GM18505 (cell line): Measurements from ENCODE around the gene PTPN23.

ENCODE experiments used
- ATAC-seq: cut with Tn5 transposase; IDR thresholded peaks from one replicate; pipeline ENCODE4 v1.9.1; 2021; ENCODE audit not compliant: unreplicated experiment
- POLR2A ChIP-seq: IDR thresholded peaks from 4 replicates; pipeline ENCODE4 v1.6.1; 2011; ENCODE audit warnings: borderline replicate concordance; ENCODE audit not compliant: insufficient read depth, insufficient read length; ENCODE audit errors: extremely low read depth

The PTPN23 gene

DNA sequence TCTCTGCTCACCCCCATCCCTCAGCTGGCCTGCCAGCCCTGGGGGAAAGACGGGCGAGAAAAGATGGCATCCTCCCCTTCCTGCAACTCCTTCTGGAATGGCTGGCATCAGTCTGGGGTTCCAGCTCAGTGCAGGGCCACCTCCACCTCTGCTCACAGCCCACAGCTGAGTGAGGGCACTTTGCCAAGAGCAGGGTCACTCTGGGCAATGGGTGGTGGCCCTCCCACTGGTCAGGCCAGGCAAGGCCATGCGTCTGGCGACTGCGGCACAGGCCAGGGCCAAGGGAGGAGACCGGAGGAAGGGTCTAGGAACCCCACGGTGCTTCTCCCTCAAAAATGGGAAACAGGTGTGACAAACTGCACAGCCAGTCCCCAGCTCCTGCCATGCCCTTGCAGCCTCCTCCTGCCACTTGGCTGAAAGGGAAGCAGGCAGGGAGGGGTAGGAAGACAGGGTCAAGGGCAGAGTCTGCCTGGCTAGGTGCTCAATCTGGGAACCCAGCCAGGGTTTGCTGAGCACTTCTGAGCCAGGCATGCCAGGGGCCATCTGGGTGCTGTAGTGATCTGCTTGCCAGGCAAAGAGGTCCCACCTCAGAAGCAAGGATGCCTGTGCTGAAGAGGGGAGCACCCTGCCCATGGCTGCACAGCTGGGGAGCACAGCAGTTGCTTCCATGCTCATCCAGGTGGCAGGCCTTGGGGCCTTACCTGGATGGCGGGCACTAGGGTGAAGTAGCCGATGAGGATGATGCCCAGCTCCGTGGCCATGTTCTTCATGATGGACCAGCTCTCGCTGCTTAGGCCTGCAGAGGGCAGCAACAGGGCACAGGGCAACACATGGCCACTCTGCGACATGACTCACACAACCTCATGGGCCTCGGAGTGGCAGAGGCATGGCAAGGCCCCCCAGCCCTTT lies 41.2 kb downstream of the PTPN23 start:
- ATAC-seq = no peak
- TF ChIP-seq POLR2A = no peak

DNA sequence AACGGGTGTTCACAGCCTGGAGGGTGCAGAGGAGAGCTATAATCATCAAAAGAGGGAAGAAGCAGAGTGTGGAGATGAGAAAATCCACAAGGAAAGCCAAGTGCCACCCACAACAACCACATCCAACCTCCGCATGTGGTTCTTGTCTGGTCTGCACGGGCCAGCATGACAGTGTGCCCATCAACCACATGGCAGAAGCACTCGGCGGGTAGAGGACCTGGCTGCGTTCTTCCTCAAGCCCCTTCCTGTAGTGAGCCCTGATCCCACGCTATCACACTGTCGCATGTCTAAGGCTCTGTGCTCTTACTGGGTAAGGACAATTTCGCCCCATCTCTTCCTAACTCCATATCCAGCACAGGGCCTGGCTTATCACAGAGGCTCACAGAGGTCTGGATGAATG lies 41.9 kb downstream of the PTPN23 start:
- ATAC-seq = no peak
- no peak for TF ChIP-seq POLR2A

DNA sequence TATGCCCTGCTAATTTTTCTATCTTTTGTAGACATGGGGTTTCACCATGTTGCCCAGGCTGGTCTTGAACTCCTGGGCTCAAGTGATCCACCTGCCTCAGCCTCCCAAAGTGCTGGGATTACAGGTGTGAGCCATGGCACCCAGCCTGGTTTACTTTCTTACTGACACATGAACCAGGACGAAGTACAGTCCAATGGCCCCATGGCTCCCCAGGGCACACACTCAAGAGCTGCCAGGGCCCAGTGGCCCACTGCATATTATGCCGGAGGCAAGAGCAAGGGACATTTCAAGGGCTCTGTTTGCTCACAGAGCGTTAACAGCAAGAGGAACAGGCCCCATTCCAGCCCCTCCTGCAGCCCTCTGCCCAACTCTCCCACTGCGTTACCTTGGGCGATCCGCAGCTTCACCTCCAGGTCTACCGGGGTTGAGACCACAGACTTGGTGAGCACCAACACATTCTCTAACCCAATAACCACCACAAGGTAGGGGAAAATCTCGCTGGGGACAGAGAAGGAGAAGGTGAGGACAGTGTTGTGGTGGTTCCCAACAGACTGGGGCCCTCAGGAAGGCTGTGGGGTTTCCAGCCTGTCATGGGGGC lies 42.8 kb downstream of the PTPN23 start:
- no peak for TF ChIP-seq POLR2A
- no peak for ATAC-seq

DNA sequence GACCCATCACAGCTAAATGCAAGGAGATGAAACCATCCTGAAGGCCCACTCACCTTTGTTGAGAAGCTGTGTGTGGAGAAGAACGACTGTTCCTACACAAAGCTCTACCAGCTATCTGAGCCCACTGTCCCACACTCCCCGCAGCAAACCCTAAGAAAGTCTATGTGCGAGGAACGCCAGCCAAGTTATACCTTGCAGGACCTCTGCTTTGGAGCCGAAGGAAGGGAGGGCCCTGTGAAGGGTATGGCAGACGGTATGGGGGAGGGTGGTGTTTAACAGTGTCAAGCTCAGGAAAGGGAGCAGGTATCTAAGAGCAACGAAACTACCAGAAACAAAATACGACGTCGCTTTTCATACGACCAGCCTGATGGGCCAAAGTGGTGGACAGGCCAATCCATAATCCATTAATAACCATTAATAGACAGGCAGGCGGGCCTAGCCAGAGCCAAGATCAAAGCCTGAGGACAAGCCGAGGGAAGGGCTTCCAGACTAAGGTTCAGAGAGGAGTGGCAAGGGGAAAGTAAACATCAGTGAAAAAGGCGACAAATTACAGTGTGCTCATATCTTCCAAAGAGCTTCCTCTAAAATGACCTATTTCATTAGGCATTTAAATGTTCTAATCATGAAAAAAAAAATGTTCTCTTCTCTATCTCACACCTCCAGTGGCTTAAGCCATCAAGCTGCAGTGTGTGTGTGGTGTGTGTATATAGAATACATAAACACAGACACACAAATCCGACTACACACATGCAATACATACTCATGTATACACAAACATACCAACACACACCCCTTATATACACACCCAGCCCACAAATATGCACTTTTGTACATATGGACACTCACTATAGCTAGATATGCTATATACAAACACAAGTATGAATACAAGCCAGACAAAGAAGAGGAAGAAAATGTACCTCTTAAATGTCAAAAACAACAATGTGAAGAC lies 43.9 kb downstream of the PTPN23 start:
- no peak for TF ChIP-seq POLR2A
- no peak for ATAC-seq

DNA sequence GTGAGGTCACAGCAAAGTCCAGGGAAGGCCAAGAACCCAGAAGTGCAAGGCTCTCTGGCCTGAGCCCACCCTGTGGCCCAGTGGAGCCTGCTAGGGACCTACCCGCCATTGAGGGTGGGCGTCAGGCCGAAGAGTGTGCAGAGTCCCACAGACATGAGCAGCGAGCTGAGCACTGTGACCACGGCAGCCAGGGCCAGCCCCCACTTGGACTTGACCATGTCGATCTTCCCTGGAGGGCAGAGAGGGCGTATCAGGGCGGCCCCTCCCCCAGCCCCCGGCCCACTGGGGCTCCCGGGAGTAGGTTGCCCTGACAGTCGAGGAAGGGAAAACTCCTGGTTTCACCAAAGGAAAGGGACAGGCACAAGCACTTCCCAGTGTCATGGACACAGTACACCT lies 44.6 kb downstream of the PTPN23 start:
- no peak for TF ChIP-seq POLR2A
- ATAC-seq = no peak

DNA sequence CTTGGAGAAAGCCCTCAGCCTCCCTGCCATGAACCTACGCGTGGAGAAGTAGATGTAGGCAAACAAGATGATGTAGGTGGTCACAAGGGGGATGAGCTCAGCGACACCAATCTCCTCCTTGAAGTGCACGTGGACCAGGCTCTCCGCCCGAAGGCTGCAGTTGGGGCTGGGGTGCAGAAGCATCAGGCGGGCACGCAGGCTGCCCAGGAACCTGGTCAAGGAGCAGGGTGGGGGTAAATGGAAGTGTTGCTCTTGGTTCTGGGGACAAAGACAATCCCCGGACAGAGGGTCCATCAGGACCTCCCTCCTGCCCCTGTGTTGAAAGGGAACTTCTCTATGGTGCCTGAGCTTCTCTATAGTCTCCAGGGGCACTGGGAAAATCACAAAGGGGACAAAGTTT lies 45.1 kb downstream of the PTPN23 start:
- ATAC-seq = no peak
- no peak for TF ChIP-seq POLR2A

DNA sequence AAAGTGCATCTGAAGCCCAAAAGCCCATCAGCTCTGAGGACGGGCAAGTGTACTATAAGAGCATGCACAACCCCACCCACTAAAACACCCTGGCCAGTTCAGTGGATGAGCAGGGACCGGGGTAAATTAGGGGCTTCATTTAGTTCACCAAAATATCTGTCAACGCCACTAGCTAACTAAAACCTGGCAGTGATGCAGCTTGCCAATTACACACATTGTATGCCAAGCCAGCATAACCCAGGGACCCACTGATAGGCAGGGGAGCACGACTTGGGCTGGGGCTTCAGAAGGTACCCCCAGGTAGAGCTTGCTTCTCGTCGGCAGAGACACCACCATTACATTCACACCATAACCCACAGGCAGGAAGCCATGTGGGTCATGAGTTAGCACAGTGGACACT lies 47.0 kb downstream of the PTPN23 start:
- ATAC-seq = no peak
- no peak for TF ChIP-seq POLR2A

DNA sequence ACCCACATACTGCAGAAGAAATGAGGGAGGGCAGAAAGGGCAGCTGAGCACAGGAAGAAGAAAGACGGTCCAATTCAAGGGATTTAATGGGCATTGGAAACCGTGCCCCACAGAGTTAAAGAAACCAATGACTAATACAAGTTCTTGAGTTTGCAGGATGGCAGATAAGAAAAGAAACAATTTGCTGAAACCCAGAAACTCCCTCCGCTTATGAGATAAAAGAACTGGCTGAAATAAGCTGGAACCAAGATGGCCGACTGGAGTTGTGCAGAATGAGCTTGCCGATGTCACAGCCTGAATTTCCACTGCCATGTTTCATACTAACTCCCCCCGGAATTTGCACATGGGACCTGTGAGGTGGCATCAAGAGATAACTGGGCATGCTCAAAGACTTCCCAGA lies 47.8 kb downstream of the PTPN23 start:
- no peak for ATAC-seq

DNA sequence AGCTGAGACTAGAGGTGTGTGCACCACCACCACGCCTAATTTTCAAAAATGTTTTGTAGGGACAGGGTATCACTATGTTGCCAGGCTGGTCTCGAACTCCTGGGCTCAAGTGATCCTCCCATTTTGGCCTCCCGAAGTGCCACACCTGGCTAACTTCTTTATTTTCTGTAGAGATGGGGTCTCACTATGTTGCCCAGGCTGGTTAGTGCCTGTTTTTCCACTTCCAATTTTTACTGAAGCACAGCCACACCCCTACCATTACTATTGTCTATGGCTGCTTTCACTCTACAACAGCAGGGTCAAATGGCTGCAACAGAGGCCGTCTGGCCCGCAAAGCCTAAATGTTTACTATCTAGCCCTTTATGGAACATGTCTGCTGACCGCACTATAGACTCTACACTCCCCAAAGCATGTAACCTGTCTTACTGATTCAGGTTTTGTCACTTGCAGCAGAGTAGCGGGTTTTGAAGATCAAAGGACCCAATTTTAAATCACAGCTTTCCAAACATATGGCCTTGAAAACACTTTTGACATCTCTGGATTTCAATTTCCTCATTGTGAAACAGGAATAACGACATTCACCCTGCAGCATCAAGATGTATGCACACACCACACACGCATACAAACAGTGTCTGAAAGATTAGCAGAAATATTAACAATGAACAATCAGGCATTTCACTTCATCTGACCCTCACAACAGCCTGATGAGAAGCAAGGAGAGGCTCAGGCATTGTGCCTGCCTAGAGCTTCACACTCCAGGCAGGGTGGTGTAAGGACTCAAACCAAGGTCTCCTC lies 48.9 kb downstream of the PTPN23 start:
- TF ChIP-seq POLR2A = no peak

More for the DNA sequence above, 47.8 kb downstream of the PTPN23 start:
- TF ChIP-seq POLR2A = no peak

DNA sequence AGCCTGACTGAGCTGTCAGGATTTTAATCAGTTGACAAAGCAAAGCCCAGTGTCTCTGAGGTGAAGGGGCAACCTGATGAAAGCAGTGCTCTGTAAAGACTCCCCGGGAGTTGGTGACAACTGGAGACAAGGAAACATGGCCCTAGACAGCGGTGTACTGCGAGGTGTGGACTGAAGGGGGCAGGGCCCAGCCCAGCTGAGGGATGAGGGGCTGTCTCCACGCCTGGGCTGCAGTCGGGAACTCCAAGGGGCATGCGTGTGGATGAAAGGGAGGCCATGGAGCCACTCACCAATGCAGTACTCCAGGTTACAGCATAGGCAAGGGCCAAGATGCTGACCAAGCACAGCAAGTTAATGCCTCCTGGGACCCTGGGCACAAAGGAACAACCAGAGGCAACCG lies 49.8 kb downstream of the PTPN23 start:
- TF ChIP-seq POLR2A = no peak
- ATAC-seq = no peak

More for the DNA sequence above, 48.9 kb downstream of the PTPN23 start:
- ATAC-seq = no peak

DNA sequence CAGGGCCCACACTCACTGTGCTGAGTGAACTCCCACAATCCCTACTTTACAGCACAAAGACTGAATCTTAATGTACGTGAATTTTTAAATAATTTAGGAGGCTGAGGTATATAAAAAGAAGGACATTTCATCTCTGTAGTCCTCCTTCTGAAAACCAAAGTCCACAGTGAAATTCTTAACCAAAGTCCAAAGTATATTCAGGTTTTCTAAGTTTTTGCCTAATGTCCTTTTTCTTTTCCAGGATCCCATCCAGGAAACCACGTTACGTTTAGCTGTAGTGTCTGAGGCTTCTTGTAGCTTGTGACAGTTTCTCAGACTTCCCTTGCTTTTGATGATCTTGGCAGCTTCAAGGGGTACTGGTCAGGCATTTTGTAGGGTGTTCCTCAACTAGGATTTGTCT lies 50.4 kb downstream of the PTPN23 start:
- TF ChIP-seq POLR2A = no peak
- no peak for ATAC-seq

DNA sequence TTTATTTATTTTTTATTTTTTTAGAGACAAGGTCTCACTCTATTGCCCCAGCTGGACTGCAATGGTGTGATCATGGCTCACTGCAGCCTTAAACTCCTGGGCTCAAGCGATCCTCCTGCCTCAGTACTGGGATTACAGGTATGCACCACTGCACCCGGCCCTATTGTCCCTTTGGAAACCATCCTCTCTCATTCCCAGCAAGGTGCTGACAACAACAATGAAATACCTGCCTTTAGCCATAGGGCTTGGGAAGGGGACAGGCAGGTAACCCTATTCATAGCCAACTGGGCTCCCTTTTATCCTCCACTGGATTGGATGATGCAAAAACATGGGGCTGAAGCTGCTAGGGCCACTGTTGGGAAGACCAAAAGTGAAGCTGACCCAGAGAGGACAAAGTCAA lies 51.9 kb downstream of the PTPN23 start:
- no peak for ATAC-seq
- TF ChIP-seq POLR2A = no peak

DNA sequence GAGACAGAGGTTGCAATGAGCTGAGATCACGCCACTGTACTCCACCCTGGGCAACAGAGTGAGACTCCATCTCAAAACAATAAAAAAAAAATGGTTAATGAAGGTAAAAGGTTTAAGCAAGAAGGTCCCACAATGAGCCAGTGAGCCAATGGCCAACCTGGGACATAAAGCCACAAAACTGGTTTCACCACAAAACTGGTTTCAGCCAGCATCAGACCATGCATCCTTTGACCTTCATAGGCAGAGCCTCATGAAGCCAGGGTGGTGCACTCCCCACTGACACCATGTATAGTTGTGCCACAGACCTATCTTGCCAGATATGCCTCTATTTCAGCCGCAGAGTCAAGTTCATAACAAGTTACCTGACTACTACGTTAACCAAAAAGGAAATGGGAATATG lies 53.0 kb downstream of the PTPN23 start:
- no peak for TF ChIP-seq POLR2A
- no peak for ATAC-seq

DNA sequence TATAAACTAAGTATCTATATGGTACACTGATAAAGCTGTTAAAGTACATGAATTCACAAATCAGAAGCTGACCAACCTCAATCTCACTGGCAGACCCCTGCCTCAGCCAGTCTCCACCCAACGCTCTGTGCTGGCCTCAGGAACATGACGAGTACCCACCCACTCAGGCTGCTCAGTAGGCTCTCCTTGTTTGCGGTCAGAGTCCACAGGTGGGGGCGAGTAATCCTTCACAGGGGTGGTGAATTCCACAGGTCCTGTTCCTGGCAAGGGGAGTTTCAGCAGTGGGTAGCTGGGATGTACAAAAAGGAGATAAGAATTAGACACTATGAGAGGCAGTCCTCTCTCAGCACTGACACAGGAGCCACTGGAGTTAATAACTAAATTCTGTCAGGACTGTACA lies 54.0 kb downstream of the PTPN23 start:
- no peak for ATAC-seq

More for the DNA sequence above, 54.0 kb downstream of the PTPN23 start:
- no peak for TF ChIP-seq POLR2A
